Amniotic epithelial cell (primary cell): Measurements from ENCODE around the gene NOTUM.
A peak's percentile ranks its signal among the peaks of the same experiment; 100 is the strongest.
"Not testable (repeated sequence)": the region's sequence is repeated elsewhere in the genome, so short reads cannot be mapped to it uniquely, and the experiment has no call there.

Experiments used
- DNase-seq: peaks from one replicate; pipeline ENCODE4 v3.0.0-alpha.2; 2010; ENCODE audit warnings: low read depth

NOTUM gene

GRCh38 chr17:81923302-81924260 lies 37.4 kb downstream of the NOTUM start:
- peak; percentile 86 for DNase-seq

DNA sequence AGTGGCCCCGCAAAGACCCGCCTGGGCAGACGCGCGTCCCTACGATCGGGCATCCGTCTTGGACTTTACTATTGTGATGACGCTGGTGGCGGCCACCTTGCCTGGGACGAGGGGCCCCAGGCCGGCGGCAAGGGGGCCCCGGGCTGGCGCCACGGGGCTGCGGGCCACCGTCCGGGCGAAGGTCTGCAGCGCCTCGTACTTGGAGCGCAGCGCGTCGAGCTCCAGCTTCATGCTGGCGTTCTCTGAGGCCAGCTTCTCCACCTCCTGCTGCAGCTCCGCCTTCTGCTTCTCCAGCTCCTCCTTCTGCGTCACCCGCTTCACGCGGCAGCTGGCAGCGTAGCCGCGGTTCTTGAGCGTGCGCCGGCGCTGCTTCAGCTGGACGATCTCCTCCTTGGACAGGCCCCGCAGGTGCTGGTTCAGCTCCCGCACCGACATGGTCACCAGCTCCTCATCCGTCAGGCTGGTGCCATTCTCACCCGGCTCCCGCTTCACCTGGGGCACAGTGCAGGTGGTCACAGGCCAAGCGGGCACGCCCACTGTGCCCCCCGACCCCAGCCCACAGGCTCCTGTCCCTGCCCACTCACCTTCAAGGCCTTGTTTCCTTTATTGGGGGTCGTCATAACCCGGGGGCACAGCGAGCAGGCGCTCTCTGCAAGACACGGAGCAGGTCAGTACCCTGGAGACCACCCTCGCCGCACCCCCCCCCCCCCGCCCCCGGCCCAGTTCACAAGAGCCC lies 38.3 kb downstream of the NOTUM start:
- no peak for DNase-seq

DNA sequence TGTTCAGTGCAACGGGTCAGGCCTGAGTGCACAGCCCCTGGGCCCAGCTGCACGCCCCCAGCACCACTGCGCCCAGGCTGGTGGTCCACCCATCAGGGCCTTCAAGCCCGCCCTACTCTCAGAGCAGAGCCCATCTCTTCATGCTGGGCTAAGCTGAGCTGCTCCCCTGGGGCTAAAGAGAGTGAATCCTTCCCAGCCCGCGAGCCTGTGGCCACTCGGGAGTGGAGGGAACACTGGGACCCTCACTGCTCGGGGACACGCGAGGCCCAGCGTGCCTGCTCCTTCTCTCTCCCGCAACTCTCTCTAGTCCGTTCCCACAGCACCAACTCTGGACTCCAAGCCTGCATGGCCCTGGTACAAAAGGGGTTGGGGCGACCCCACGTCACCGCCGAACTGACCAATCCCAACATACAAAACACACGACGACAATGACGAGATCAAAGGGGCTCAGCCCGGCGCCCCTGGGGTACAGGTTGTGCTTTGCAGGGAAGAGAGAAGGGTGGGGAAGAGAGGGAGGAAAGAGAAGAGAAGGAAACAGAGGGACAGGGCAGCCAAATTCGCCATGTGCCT lies 38.9 kb downstream of the NOTUM start:
- DNase-seq, result no peak

- no peak for DNase-seq
Observed at GRCh38 chr17:81921537-81921862, 39.5 kb downstream of the NOTUM start.

GRCh38 chr17:81920612-81921536 lies 40.1 kb downstream of the NOTUM start:
- DNase-seq, result no peak

DNA sequence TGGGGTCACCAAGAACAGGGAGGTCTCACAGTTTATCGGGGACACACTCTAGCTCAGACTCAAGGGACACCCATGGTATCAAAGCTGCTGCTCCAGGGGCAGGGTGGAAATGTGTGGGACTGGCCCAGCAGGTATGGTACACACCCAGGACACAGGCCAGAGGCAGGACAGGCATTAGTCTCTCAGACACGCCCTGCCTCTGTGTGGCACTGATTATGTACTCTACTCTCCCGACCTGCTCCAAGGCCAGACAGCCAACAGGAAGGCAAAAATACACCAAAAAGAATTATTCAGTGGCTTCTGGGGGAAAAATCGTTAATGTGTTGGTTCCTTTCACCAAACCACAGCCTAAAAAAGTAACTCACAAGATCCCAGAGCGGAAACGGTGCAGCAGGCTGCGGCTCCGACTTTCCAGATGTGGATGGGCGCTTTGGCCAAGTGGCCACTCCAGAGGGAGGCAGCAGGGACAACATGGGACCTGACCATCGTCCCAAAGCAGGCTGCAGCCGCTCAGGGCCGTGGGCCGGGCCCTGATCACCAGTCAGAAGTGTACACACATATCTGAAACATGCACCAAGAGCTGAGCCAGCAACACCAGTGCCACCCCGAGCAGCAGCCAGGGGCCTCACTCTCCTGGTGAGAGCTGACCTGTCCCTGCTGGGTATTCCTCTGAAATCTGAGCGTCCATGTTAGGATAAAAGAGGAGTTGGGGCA lies 42.0 kb downstream of the NOTUM start:
- no peak for DNase-seq

DNA sequence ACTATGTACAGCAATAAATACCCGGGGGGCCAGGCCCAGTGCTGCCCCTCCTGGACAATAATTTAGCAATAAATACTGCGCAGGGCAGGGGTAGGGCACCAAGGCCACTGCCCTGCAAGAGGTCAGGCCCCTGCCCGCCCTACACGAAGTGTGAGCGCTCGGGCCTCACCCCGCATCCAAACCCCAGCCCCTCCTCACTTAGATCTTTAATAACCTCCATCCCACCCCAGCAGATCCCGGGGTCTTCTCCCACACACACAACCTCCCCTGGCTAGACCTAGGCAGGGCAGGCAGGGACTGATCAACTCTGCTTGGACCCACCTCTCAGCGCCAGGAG lies 42.7 kb downstream of the NOTUM start:
- DNase-seq, result not testable (repeated sequence)

DNA sequence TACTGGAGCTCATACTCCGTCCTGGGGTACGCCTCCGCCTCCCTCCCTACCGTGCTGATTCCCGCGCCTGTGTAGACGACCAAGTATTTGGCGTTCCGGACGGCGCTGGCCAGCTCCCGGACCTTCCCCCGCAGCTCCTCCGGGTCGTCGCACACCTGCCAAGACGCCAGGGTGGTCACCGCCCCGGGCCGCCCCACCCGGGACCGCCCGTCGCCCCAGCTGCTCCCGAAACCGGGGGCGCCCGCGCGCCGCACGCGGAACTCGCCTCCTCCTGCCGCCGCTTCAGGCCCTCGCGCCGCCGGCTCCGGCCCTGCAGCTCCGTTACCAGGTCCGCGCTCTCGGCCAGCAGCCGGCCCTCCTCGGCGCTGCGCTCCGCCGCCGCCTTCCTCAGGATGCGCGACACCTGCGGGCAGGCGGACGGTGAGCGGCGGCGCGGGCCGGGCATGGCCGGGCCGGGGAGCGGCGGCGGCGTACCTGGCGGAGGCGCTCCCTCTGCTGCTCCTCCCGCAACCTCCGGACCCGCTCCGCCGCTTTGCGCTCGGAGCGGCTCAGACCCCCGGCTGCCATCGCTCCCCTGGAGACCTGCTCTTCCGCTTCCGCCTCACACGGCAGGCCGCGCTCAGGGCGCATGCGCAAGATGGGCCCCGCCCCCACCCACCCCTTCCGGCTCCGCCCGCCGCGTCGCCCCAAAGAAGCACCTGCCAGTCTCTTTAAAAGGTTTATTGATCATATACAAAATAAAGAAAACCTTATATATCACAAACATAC lies 43.2 kb downstream of the NOTUM start, which contains the start of gene SIRT7:
Gene SIRT7 (minus strand): TSS at position 612 of the 768 bp plus-strand sequence. CDS start 45 bp downstream, at position 567.
- DNase-seq, result peak; percentile 43

DNA sequence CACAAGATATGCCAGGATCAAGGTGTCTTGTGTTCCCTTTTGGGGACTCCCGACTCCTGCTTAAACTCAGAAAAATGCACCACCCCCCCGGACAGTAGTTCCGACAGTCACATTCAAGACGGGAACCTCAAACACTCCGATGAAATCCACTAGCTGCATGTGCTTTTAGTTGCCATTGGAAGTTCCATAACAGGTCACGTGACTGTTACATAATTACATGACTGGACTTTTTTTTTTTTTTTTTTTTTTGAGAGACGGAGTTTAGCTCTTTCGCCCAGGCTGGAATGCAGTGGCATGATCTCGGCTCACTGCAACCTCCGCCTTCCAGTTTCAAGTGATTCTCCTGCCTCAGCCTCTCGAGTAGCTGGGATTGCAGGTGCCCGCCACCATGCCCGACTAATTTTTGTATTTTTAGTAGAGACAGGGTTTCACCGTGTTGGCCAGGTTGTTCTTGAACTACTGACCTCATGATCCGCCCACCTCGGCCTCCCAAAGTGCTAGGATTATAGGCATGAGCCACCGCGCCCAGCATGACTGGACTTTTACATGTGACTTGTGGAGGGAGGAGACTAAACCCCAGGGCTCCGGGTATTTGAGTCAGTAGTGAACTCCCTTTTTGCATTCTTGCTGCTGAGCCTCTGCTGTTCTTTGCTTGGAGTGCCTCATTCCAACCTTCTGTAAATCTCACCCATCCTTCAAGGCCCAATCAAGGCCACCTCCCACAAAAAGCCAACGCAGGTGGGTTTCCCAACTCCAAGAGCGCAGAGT lies 44.6 kb downstream of the NOTUM start:
- DNase-seq, result peak; percentile 87

DNA sequence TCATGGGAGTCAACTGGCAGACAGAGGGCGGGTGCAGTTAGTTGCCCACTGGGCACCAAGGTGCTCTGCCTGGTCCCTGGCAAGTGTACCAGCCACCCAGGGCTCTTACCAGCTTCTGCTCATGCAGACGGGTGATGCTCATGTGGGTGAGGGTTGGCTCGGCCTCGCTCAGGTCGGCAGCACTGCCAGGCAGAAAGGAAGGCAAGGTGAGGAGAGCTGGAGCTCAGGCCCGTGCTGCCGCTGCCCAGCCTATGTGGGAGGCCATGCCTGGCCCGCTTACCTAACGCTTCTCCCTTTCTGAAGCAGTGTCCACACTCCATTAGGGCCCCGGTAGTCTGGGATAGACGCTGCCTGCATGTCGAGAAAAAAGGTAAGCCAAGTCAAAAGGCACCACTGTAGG lies 45.7 kb downstream of the NOTUM start:
- no peak for DNase-seq

DNA sequence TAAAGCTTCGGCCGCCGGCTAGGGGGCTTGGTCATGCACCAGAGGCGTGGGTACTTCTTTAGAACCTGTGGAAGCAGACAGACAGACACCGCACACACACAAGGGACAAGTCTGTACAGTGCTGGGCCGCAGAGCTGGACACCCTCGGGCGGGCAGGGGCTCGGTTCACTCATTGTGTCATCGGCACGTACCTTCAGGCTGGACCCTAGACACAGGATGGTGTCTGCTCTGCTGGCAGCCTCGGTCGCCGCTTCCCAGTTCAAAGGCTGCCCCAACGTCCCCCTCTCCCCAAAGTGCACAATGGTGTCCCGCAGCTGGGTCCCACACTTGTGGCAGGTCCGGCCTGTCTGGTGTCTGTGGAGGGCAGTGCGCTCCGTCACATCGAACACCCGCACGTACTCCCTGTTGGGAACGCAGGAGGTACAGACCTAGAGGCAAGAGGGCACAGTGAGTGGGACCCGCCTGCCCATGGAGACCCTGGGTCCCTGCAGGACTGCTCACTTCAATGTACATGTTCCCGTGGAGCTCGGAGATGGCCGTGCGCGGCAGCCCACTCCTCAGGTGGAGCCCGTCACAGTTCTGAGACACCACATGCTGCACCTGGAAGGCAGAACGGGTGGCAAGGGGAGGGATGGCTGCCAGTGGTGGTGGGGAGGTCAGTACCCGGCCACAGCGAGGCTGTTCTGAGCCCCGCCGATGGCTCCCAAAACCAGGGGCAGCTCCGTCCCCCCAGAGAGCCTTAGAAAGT lies 46.7 kb downstream of the NOTUM start:
- DNase-seq, result no peak

DNA sequence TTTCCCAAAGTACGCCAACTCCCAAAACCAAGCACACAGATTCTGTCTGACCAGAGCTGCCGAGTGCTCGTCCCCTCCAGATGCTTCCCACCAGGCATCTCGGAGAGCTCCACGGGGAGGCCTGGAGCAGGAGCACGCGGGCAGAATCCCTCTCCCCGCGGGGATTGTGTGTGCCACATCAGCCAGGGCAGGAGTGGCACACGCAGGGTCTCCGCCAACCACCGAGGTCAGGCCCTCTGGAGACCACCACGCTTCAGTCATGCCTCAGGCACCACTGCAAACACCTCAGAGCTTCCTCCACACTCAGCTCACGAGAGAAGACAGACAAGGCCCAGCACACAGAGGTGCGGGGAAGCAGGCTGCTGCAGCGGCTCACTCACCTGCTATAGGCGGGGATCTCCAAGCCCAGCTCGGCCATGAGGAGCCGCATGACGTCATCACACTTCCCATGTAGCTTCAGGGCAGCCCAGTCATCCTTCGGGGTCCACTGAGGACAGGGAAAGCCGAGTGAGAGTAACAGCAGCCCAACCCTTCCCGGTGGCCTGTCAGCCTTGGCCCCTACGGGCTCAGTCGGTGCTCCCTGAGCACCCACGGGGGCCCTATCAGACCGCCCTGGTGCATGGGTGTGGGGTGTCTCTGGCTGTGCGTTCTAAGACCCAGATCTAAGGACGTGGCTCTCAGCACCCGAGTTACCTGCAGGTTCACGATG lies 47.4 kb downstream of the NOTUM start:
- no peak for DNase-seq

DNA sequence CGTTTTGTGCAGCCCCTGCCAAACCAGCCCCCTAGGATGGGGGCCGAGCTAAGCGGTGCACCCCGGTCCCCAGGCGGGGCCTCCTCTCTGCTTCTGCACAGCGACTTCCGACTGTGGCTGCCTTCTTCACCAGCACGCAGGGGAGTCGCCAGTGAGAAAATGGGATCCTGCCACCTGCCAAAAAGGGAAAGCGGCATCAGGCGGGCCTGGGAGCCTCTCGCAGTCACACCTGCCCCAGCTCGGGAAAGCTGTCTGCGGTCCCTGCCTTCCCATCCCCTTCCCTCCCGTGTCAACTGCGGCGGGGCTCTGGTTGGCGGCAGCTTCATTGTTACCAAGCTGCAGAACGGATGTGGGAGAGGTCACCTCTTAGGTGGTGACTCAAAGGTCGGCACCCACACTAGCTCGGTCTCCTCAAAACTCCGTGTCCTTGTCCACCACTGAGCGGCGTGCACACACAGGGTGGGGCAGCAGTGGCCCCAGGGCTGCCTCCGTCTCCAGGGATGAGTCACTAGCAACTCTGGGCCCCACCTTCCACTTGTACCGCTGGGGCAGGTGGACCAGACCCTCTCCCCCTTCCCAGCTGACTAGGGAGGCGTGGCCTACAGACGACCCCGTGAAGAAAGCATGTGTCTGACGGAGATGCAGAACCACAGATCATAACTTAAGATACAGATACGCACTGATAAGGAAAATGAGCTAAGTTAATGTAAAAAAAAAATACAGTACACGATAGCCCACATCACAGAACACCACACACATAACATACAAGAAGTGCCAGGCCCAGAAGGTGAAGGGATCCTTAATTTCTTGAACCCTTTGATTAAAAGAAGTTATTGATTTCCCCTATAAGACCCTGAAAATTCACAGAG lies 48.3 kb downstream of the NOTUM start:
- no peak for DNase-seq

DNA sequence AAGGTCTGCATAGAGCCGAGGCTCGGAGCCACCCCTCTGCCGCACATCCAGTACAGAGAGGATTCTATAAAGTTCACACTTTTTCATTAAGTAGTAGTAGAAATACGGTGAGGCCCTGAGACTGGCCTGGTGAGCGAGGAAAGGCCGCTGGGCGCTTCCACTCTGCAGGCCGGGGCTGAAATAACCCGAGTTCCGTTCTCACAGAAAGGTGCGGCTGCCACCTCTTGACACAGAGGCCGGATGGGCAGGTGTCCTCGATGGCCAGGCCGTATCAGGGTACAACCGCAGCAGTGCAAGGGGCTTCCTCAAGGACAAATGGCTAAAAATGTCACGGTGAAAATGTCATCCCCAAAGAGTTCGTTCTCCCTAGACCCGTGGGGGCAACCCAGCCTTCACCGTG lies 49.0 kb downstream of the NOTUM start:
- DNase-seq, result no peak

DNA sequence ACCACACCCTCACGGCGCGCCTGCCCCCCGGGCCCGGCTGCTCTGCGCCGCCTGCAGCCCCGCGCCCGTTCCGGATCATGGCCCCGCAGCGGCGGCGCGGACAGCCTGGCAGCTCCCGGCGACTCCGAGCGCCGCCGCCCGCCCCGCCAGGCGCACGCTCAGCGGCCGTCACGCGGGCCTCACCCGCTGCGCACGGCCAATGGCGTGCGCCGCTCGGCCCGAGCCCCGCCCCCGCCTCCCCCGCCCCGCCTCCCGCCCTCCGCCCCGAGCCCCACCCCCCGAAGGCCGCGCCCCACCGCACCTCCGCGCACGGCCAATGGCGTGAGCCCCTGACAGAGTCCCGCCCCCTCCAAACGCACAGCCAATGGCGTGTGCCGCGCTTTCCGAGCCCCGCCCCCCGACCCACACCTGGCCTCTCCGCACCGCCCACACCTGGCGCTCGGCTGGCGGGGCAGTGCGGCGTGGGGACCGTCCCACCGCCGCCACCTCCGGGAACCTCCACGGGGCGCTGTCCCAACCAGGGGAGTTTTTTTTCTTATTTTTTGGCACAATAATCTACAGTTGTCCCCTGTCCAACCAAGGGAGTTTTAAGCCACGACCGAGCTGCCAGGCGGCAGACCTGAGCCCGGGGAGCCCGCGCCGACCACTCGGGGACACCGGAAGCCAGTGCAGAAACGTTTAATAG lies 49.6 kb downstream of the NOTUM start, which contains the start of gene PCYT2:
Gene PCYT2 (minus strand): TSS at position 123 of the 685 bp plus-strand sequence. CDS start 44 bp downstream, at position 79.
- DNase-seq, result peak; percentile 73

GRCh38 chr17:81910840-81911276 lies 50.1 kb downstream of the NOTUM start:
- no peak for DNase-seq
